HL-60 (cell line): ENCODE results near the gene NXPH2.

Experiments
- DNase-seq, 2 experiments: peaks; one replicate each; pipeline ENCODE4 v3.0.0-alpha.2; 2010 to 2020; ENCODE audit warnings: low read depth in 1 of 2, low spot score in 1 of 2
- H3K27ac ChIP-seq: fragments of 250-450 bp; sonication (Bioruptor Pico); replicated peaks from 2 replicates; pipeline ENCODE4 v1.5.1; 2020; ENCODE audit warnings: mild to moderate bottlenecking, moderate library complexity
- H3K27me3 ChIP-seq: fragments of 250-450 bp; sonication (Bioruptor Pico); 2 replicates; pipeline ENCODE4 v1.5.1; 2021; ENCODE audit warnings: mild to moderate bottlenecking, moderate library complexity; ENCODE audit not compliant: insufficient read depth, poor library complexity, severe bottlenecking
- H3K4me3 ChIP-seq: replicated peaks from 2 replicates; pipeline ENCODE4 v1.5.1; 2011; ENCODE audit warnings: mild to moderate bottlenecking, control low read depth, low read length; ENCODE audit not compliant: insufficient read depth
- GABPA ChIP-seq: IDR thresholded peaks from 2 replicates; pipeline ENCODE4 v1.6.1; 2012; ENCODE audit warnings: low read depth
- POLR2AphosphoS5 ChIP-seq: IDR thresholded peaks from 2 replicates; pipeline ENCODE4 v1.6.1; 2012; ENCODE audit warnings: low read depth
- SPI1 ChIP-seq: IDR thresholded peaks from 2 replicates; pipeline ENCODE4 v1.6.1; 2012; ENCODE audit warnings: low read depth, mild to moderate bottlenecking, borderline replicate concordance
- TF ChIP-seq, protein P1 (sequence below): IDR thresholded peaks from 2 replicates; pipeline ENCODE4 v1.6.1; 2012; ENCODE audit warnings: low read depth; ENCODE audit not compliant: insufficient replicate concordance
- TF ChIP-seq, protein P2 (sequence below): IDR thresholded peaks from one replicate; pipeline ENCODE4 v1.5.1; 2011; ENCODE audit warnings: low read length, control low read depth, inconsistent platforms; ENCODE audit not compliant: insufficient read depth

NXPH2 gene

DNA sequence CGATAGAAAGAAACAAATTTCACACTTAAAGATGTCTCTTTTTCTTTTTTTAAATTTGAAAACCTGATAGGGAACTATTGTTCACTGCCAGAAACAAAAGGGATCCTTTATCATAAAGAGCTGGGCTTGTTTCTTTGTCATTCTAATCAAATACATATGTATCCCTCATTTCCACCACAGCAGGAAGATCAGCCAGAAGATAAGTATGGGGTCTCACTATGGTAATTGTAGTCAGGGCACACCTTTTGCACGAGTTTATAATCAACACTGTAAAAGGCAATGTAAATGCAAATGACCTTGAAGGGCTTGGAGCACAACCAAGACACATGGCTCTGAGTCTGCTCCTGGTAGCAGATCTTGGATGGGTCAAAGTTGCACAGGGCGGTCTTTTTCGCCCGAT lies 109.5 kb downstream of the NXPH2 start:
- DNase-seq = no peak
- Histone ChIP-seq H3K4me3 (no peak overlapping the region), H3K27ac (no peak overlapping the region), H3K27me3 (peaks cover 2% of the 10 kb centered on the region)
- TF ChIP-seq, protein P1, sequence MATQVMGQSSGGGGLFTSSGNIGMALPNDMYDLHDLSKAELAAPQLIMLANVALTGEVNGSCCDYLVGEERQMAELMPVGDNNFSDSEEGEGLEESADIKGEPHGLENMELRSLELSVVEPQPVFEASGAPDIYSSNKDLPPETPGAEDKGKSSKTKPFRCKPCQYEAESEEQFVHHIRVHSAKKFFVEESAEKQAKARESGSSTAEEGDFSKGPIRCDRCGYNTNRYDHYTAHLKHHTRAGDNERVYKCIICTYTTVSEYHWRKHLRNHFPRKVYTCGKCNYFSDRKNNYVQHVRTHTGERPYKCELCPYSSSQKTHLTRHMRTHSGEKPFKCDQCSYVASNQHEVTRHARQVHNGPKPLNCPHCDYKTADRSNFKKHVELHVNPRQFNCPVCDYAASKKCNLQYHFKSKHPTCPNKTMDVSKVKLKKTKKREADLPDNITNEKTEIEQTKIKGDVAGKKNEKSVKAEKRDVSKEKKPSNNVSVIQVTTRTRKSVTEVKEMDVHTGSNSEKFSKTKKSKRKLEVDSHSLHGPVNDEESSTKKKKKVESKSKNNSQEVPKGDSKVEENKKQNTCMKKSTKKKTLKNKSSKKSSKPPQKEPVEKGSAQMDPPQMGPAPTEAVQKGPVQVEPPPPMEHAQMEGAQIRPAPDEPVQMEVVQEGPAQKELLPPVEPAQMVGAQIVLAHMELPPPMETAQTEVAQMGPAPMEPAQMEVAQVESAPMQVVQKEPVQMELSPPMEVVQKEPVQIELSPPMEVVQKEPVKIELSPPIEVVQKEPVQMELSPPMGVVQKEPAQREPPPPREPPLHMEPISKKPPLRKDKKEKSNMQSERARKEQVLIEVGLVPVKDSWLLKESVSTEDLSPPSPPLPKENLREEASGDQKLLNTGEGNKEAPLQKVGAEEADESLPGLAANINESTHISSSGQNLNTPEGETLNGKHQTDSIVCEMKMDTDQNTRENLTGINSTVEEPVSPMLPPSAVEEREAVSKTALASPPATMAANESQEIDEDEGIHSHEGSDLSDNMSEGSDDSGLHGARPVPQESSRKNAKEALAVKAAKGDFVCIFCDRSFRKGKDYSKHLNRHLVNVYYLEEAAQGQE = no peak
- TF ChIP-seq GABPA (no peak), POLR2AphosphoS5 (no peak), SPI1 (no peak)
- TF ChIP-seq, protein P2, sequence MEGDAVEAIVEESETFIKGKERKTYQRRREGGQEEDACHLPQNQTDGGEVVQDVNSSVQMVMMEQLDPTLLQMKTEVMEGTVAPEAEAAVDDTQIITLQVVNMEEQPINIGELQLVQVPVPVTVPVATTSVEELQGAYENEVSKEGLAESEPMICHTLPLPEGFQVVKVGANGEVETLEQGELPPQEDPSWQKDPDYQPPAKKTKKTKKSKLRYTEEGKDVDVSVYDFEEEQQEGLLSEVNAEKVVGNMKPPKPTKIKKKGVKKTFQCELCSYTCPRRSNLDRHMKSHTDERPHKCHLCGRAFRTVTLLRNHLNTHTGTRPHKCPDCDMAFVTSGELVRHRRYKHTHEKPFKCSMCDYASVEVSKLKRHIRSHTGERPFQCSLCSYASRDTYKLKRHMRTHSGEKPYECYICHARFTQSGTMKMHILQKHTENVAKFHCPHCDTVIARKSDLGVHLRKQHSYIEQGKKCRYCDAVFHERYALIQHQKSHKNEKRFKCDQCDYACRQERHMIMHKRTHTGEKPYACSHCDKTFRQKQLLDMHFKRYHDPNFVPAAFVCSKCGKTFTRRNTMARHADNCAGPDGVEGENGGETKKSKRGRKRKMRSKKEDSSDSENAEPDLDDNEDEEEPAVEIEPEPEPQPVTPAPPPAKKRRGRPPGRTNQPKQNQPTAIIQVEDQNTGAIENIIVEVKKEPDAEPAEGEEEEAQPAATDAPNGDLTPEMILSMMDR = no peak

GRCh38 chr2:138665937-138666336 lies 114.3 kb downstream of the NXPH2 start:
- no peak overlapping the region for H3K27ac ChIP-seq
- H3K4me3 ChIP-seq = no peak overlapping the region
- TF ChIP-seq, protein P1 = no peak
- TF ChIP-seq, protein P2 = no peak
- TF ChIP-seq SPI1 = no peak
- H3K27me3 ChIP-seq = no peaks in the 10 kb centered on the region
- no peak for DNase-seq

DNA sequence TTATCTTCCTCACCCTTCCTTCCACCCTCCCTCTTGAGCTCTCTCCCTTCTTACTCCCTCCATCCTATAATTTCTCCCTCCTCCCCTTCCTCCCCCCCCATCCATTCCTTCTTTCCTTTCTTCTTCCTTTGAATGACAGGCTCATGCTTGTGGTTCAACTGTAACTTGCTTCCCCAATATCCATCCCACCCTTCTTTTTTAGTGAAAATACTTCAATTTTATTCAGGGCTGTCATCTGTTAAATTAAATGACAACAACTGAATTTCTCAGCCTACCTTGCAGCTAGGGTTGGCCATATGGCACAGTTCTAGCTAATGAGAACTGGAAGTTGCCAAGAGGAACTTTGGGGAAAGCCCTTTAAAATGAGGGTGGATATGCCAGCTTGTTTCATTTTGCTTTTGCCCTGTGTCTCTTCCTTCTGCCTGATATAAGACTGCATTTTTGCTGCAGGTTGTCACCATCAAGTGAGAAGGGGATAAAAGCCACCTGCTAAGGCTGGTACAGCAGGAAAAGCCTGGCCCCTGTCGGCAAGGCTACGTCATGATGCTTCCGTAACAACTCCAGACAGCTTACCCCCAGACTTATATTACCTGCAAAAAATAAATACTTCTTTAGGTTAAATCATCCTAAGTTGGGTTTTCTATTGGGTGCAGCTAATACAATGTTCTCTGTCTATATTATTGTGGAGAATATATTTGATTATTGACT lies 121.8 kb downstream of the NXPH2 start:
- no peak for DNase-seq
- no peaks in the 10 kb centered on the region for H3K27me3 ChIP-seq
- H3K27ac ChIP-seq = no peak overlapping the region
- TF ChIP-seq, protein P2 = no peak
- TF ChIP-seq, protein P1 = no peak
- TF ChIP-seq GABPA (no peak), SPI1 (no peak), POLR2AphosphoS5 (no peak)
- no peak overlapping the region for H3K4me3 ChIP-seq
